Keratinocyte (primary cell): ENCODE results near the gene RAB4A. TPM values are rescaled to one million over a fixed set of nuclear protein-coding genes. Genes with fewer than 3 reads are reported as not detected.

Source experiments
- DNase-seq: peaks from one replicate; pipeline ENCODE4 v3.0.0-alpha.2; 2011; ENCODE audit warnings: low read depth, missing footprints, low spot score
- FAIRE-seq: peaks from 2 replicates; lab custom pipeline; 2011; peaks lifted over from hg19 to GRCh38; lab: Jason Lieb, UNC
- H2AFZ ChIP-seq: 2 replicates; pipeline ENCODE4 v1.6.0; 2012; ENCODE audit warnings: low read length, control low read depth, inconsistent platforms; ENCODE audit not compliant: control insufficient read depth
- H3K27ac ChIP-seq: 2 replicates; pipeline ENCODE4 v1.5.1; 2011; ENCODE audit warnings: low read length; ENCODE audit not compliant: control insufficient read depth, insufficient read depth
- H3K27me3 ChIP-seq: 3 replicates; pipeline ENCODE4 v1.6.0; 2011; ENCODE audit warnings: low read length; ENCODE audit not compliant: control insufficient read depth, insufficient read depth; ENCODE audit errors: extremely low read depth
- H3K36me3 ChIP-seq, 2 experiments: 2 replicates in 1 of 2; 3 replicates in 1 of 2; pipeline ENCODE4 v1.5.1; 2011; ENCODE audit warnings: low read length in 2 of 2, mild to moderate bottlenecking in 1 of 2; ENCODE audit not compliant: control insufficient read depth in 2 of 2, insufficient read depth in 2 of 2; ENCODE audit errors: extremely low read depth in 1 of 2
- H3K4me1 ChIP-seq: 3 replicates; pipeline ENCODE4 v1.5.1; 2011; ENCODE audit warnings: low read length; ENCODE audit not compliant: control insufficient read depth, insufficient read depth; ENCODE audit errors: extremely low read depth
- H3K4me2 ChIP-seq: 3 replicates; pipeline ENCODE4 v1.6.0; 2011; ENCODE audit warnings: low read depth, low read length; ENCODE audit not compliant: control insufficient read depth, insufficient read depth; ENCODE audit errors: extremely low read depth
- H3K4me3 ChIP-seq, 3 experiments: fragments of 200-600 bp in 1 of 3; sonication (generic) in 1 of 3; 2 replicates in 2 of 3; 3 replicates in 1 of 3; pipeline ENCODE4 v1.5.1; 2011 to 2016; ENCODE audit warnings: low read length in 3 of 3, mild to moderate bottlenecking in 3 of 3, control low read depth in 2 of 3, inconsistent platforms in 1 of 3, low read depth in 1 of 3, mixed read lengths in 1 of 3, mixed run types in 1 of 3, moderate library complexity in 1 of 3; ENCODE audit not compliant: control insufficient read depth in 2 of 3, insufficient read depth in 2 of 3; ENCODE audit errors: extremely low read depth in 1 of 3
- H3K79me2 ChIP-seq: 2 replicates; pipeline ENCODE4 v1.6.0; 2012; ENCODE audit warnings: low read length; ENCODE audit not compliant: control insufficient read depth, insufficient read depth
- H3K9ac ChIP-seq: 3 replicates; pipeline ENCODE4 v1.6.0; 2011; ENCODE audit warnings: low read length; ENCODE audit not compliant: control insufficient read depth, insufficient read depth; ENCODE audit errors: extremely low read depth
- H3K9me1 ChIP-seq: 3 replicates; pipeline ENCODE4 v1.6.0; 2011; ENCODE audit warnings: low read length; ENCODE audit not compliant: control insufficient read depth, insufficient read depth; ENCODE audit errors: extremely low read depth
- H3K9me3 ChIP-seq: 2 replicates; pipeline ENCODE4 v1.5.1; 2012; ENCODE audit warnings: low read depth, low read length; ENCODE audit not compliant: control insufficient read depth
- H4K20me1 ChIP-seq: 3 replicates; pipeline ENCODE4 v1.6.0; 2011; ENCODE audit warnings: low read length; ENCODE audit not compliant: control insufficient read depth, insufficient read depth; ENCODE audit errors: extremely low read depth
- EZH2 ChIP-seq: IDR thresholded peaks from one replicate; pipeline ENCODE4 v1.6.1; 2012; ENCODE audit warnings: inconsistent platforms, mild to moderate bottlenecking, low read length, moderate library complexity
- dilution Hi-C: fragments of 300-500 bp; cut with MboI; formaldehyde crosslinking; loops from one replicate; pipeline ENCODE4 v1.7.0; 2020; ENCODE audit warnings: low sequenced_read_pairs; ENCODE audit not compliant: extremely low pct_ligation_motif_present
- polyA plus RNA-seq, 5 experiments: library from polyadenylated mRNA; depleted of rRNA in 3 of 5; stranded (reverse) in 3 of 5; stranded (forward) in 1 of 5; unstranded in 1 of 5; fragments of >200 nt; gene quantifications; 1 replicate in 1 of 5; 2 replicates in 3 of 5; 3 replicates in 1 of 5; pipeline versions ENCODE4 v1.2.1 to v1.2.3, GENCODE V29; 2011 to 2012; ENCODE audit warnings: missing spikeins in 2 of 5, low read depth in 1 of 5, low replicate concordance in 1 of 5
- TF ChIP-seq, protein P1 (sequence below), 3 experiments: IDR thresholded peaks in 1 of 3; conservative IDR thresholded peaks in 1 of 3; optimal IDR thresholded peaks in 1 of 3; 2 replicates in 2 of 3; 3 replicates in 1 of 3; pipeline versions ENCODE3 to v1.5.1; 2011; ENCODE audit warnings: low read length in 3 of 3, mild to moderate bottlenecking in 3 of 3, moderate library complexity in 2 of 3, control low read depth in 1 of 3, inconsistent platforms in 1 of 3; ENCODE audit not compliant: insufficient read depth in 2 of 3; ENCODE audit errors: extremely low read depth in 1 of 3

The RAB4A gene
- polyA plus RNA-seq, 1 donor (not counting 4 experiments of a cell fraction or from before 2014, with no cell fraction given), result 54.7 TPM

DNA sequence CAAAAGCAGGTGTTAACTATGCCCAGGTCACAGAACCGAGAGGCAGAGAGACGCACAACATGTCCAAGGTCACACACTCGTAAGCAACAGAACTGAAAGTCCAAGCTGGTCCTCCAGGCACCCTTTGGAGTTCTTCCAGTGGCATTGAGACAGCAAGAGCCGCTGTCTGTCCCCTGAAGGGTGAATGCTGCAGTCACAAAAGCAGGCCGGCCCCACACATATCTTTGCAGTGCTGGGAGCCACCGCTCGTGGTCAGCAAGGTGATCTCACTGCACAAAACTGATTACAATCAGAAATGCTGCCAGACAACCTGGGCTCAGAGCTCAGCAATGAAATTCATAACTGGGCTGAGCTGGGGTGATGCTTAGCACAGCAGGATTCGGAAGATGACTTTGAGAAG is 47.4 kb upstream of the RAB4A start:
- Histone ChIP-seq H3K9me3 (no peaks in the 10 kb centered on the region), H2AFZ (no peak overlapping the region), H3K9me1 (no peaks in the 10 kb centered on the region), H3K4me2 (no peak overlapping the region), H3K27me3 (no peaks in the 10 kb centered on the region), H3K27ac (no peak overlapping the region), H3K79me2 (no peaks in the 10 kb centered on the region), H3K4me1 (peaks cover 14% of the 10 kb centered on the region), H3K9ac (no peak overlapping the region), H3K4me3 (no peak overlapping the region), H3K36me3 (no peaks in the 10 kb centered on the region), H4K20me1 (no peaks in the 10 kb centered on the region)
- TF ChIP-seq, protein P1, sequence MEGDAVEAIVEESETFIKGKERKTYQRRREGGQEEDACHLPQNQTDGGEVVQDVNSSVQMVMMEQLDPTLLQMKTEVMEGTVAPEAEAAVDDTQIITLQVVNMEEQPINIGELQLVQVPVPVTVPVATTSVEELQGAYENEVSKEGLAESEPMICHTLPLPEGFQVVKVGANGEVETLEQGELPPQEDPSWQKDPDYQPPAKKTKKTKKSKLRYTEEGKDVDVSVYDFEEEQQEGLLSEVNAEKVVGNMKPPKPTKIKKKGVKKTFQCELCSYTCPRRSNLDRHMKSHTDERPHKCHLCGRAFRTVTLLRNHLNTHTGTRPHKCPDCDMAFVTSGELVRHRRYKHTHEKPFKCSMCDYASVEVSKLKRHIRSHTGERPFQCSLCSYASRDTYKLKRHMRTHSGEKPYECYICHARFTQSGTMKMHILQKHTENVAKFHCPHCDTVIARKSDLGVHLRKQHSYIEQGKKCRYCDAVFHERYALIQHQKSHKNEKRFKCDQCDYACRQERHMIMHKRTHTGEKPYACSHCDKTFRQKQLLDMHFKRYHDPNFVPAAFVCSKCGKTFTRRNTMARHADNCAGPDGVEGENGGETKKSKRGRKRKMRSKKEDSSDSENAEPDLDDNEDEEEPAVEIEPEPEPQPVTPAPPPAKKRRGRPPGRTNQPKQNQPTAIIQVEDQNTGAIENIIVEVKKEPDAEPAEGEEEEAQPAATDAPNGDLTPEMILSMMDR (optimal IDR thresholded peaks at IDR 0.05 in 1 of 3, IDR thresholded peaks at IDR 0.05 in 1 of 3, conservative IDR thresholded peaks at IDR 0.05 in 1 of 3; ENCODE audit: extremely low read depth in 1 of 3, insufficient read depth in 2 of 3, low read length in 3 of 3), result no peak
- no peak for TF ChIP-seq EZH2
- FAIRE-seq (no peak), DNase-seq (no peak)
- dilution Hi-C loops, result no loop called here

GRCh38 chr1:229224308-229224707 is 46.6 kb upstream of the RAB4A start:
- TF ChIP-seq, protein P1 (optimal IDR thresholded peaks at IDR 0.05 in 1 of 3, IDR thresholded peaks at IDR 0.05 in 1 of 3, conservative IDR thresholded peaks at IDR 0.05 in 1 of 3; ENCODE audit: extremely low read depth in 1 of 3, insufficient read depth in 2 of 3, low read length in 3 of 3), result no peak
- TF ChIP-seq EZH2, result no peak
- no peak overlapping the region for H3K4me3 ChIP-seq
- no peak overlapping the region for H3K9ac ChIP-seq
- DNase-seq (no peak), FAIRE-seq (no peak)
- no peaks in the 10 kb centered on the region for H3K9me3 ChIP-seq
- H2AFZ ChIP-seq, result no peak overlapping the region
- dilution Hi-C loops, result no loop called here
- H3K79me2 ChIP-seq, result no peaks in the 10 kb centered on the region
- H3K4me1 ChIP-seq, result peaks cover 21% of the 10 kb centered on the region
- no peak overlapping the region for H3K4me2 ChIP-seq
- no peaks in the 10 kb centered on the region for H4K20me1 ChIP-seq
- H3K27ac ChIP-seq, result no peak overlapping the region
- no peaks in the 10 kb centered on the region for H3K27me3 ChIP-seq
- H3K36me3 ChIP-seq, result no peaks in the 10 kb centered on the region
- H3K9me1 ChIP-seq, result no peaks in the 10 kb centered on the region
